B cell (primary cell): ENCODE results near the gene VWA8.

Source experiments
- CTCF ChIP-seq: fragments of 200-600 bp; IDR thresholded peaks from one replicate; pipeline ENCODE4 v1.8.0; 2022; ENCODE audit warnings: antibody characterized with exemption, mild to moderate bottlenecking
- EZH2 ChIP-seq: IDR thresholded peaks from 2 replicates; pipeline ENCODE4 v1.6.1; 2012; ENCODE audit warnings: borderline replicate concordance, low read depth, mild to moderate bottlenecking, moderate library complexity, low read length; ENCODE audit not compliant: insufficient read depth, poor library complexity, severe bottlenecking

DNA sequence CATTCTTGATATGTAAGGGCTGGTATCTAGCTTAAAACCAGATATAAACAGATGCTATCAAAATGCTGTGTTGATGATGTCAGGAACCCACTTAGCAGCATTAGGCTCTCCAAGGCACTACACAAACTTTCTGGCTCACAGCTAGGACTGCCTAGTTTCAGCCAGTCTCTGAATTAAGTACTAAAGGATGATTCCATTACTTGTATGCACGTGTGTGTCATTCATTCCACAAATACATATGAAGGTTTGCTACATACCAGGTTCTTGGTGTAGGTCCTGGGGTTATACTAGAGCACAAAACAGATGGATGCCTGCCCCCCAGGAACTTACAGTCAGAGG is 352.1 kb downstream of the VWA8 start:
- TF ChIP-seq EZH2 (no peak), CTCF (no peak)
